Measurements from ENCODE around the gene PGM5.

PGM5 gene

DNA sequence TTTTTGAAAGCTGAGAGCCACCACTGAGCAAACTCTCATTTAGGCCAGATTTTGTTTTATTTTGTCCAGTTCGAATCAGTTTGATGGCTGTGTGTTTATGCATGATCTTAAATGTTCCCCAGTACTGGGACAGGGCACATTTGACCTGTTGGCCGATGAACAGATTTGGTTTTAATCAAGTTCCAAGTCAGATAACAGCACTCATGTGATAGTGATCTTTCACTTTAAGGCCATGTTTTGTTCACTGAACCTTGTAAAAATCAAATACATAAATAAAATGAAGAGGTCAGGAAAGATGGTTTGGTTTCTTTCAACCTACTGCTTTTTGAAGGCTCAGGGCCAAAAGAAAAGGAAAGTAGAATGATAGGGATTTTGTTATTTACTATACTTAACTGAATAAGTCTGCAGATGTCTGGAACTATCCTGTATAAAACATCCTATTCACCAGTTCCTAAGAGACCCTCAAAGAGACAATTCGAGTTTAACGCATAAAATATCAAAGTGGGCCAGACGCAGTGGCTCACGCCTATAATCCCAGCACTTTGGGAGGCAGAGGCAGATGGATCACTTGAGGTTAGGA, 77.2 kb downstream of the PGM5 start:
- DNase-seq (ENCODE audit: extremely low read depth, low read depth) = no peak
- TF ChIP-seq, protein P1, sequence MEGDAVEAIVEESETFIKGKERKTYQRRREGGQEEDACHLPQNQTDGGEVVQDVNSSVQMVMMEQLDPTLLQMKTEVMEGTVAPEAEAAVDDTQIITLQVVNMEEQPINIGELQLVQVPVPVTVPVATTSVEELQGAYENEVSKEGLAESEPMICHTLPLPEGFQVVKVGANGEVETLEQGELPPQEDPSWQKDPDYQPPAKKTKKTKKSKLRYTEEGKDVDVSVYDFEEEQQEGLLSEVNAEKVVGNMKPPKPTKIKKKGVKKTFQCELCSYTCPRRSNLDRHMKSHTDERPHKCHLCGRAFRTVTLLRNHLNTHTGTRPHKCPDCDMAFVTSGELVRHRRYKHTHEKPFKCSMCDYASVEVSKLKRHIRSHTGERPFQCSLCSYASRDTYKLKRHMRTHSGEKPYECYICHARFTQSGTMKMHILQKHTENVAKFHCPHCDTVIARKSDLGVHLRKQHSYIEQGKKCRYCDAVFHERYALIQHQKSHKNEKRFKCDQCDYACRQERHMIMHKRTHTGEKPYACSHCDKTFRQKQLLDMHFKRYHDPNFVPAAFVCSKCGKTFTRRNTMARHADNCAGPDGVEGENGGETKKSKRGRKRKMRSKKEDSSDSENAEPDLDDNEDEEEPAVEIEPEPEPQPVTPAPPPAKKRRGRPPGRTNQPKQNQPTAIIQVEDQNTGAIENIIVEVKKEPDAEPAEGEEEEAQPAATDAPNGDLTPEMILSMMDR (IDR thresholded peaks at IDR 0.05; ENCODE audit: low read depth, low read length) = no peak

DNA sequence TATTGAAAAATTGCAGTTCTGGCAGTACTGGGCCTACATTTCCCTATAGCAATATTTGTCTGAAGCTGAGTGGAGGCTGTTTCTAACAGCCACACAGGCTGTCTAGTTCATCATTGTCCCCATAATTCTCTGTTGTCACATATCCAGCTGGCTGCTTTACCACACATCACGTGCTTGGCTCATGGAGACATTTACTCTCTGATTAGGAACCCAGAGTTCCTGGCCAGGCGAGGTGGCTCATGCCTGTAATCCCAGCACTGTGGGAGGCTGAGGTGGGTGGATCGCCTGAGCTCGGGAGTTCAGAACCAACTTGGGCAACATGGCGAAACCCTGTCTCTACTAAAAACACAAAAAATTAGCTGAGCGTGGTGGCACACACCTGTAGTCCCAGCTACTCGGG, 81.4 kb downstream of the PGM5 start:
- TF ChIP-seq, protein P1 (IDR thresholded peaks at IDR 0.05; ENCODE audit: low read depth, low read length) = no peak
- DNase-seq (ENCODE audit: extremely low read depth, low read depth) = no peak

DNA sequence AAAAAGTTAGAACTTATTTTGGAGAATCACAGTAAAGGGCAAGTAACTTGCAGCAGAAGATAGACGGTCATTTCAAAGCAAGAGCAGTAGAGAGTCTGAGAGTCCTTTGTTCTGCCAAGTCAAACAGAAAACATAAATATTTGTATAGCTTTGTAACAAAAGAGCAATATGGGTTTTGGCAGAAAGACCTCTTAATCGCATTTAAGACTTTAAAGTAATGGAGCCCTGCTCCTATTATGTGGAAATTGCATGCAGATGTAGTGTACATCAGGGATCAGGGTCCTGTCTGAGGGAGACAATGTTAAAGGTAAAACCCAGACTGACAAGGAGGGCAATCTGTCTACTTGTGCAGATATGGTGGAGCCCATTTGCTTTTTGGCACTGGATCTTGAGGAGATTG, 87.2 kb downstream of the PGM5 start:
- DNase-seq (ENCODE audit: extremely low read depth, low read depth) = no peak
- TF ChIP-seq, protein P1 (IDR thresholded peaks at IDR 0.05; ENCODE audit: low read depth, low read length) = no peak

GRCh38 chr9:68446836-68447235, 90.4 kb downstream of the PGM5 start:
- TF ChIP-seq, protein P1 (IDR thresholded peaks at IDR 0.05; ENCODE audit: low read depth, low read length) = no peak
- DNase-seq (ENCODE audit: extremely low read depth, low read depth) = no peak

DNA sequence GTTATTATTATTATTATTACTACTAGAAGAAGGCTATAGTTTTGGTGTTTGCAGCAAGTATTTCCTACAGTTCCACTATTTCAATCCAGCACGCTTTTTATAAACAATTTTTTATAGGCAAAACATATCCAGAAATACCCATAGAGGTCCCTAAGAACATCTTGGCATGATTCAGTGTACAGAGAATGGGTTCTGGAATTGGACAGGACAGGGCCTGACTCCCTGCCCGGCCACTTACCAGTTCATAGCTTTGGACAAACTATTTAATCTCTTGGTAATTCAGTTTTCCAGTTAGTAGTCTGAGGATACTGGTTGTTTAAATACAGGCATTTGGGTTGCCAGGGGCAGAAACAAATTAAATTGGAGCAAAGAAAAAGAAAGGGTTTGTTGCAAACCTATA, 91.2 kb downstream of the PGM5 start:
- DNase-seq (ENCODE audit: extremely low read depth, low read depth) = no peak
- TF ChIP-seq, protein P1 (IDR thresholded peaks at IDR 0.05; ENCODE audit: low read depth, low read length) = no peak

GRCh38 chr9:68454579-68455334, 98.3 kb downstream of the PGM5 start:
- TF ChIP-seq, protein P1 (IDR thresholded peaks at IDR 0.05; ENCODE audit: low read depth, low read length) = no peak
- no peak for DNase-seq (ENCODE audit: extremely low read depth, low read depth)

DNA sequence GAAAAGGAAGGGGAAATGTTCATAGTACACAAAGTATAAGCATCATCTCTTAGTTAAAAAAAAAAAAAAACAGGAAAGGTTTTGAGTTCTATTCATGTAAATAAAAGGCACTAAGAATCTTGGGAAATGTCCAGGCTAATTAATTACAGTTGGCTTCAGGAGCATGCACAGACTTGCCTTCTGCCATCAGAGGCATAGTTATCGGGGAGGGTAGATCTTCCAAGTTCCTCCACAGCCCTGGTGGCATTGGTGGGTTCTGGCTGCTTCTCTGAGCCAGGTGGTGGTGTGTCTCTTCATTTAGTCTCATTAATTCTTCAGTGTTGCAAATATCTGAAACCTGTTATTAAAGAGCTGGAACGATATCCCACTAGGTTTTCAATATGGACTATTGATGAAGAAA, 99.0 kb downstream of the PGM5 start:
- DNase-seq (ENCODE audit: extremely low read depth, low read depth) = no peak
- TF ChIP-seq, protein P1 (IDR thresholded peaks at IDR 0.05; ENCODE audit: low read depth, low read length) = no peak

Measured in AG09319 (cell line).